ENCODE results near the gene TNRC18. TPM values are rescaled to one million over a fixed set of nuclear protein-coding genes. Genes with fewer than 3 reads are reported as not detected.

Gene TNRC18
- total and polyA plus RNA-seq, 4 donors = 33.4 to 117 (median 84.1) TPM

DNA sequence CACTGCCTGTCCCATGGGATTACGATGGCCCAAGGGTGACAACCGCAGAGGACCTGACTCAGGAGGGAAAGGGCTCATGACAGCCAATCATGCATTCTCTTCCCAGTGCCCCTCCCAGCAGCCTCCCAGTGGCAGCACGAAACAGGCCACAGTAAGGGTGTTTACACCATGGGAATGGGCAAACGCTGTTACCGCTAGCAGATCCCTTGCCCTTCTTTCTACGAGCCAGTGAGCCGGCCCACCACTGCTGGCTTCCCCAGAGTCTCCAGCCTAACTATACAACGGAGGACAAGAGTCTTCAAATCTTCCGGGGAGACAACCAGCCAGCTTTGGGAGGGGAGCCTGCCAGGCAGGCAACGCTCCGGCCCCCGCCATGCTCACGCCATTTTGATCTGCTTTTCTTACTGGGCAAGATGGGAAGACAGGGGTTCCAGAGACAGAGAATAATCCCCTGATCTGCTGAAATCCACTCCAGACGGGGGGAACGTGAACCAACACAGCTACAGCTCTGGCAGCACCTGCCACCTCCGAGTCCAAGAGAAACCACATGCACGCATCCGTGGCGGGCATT is 71.1 kb downstream of the TNRC18 start:
- H3K4me1 ChIP-seq (ENCODE audit: control insufficient read depth in 5 of 5, insufficient read depth in 5 of 5, low read length in 5 of 5) = peaks cover 0 to 3% (median 0%) of the 10 kb centered on the region in 5 donors
- 95 to 97% methylated on average over 19 of the region's 19 CpGs for WGBS, 2 donors
- ATAC-seq (ENCODE audit: insufficient read depth, low FRiP score) (no peak), DNase-seq (no peak)
- H3K36me3 ChIP-seq (ENCODE audit: control insufficient read depth in 4 of 4, insufficient read depth in 4 of 4, low read length in 4 of 4) = peaks cover 12 to 65% (median 31%) of the 10 kb centered on the region in 4 donors
- TF ChIP-seq, protein P1, sequence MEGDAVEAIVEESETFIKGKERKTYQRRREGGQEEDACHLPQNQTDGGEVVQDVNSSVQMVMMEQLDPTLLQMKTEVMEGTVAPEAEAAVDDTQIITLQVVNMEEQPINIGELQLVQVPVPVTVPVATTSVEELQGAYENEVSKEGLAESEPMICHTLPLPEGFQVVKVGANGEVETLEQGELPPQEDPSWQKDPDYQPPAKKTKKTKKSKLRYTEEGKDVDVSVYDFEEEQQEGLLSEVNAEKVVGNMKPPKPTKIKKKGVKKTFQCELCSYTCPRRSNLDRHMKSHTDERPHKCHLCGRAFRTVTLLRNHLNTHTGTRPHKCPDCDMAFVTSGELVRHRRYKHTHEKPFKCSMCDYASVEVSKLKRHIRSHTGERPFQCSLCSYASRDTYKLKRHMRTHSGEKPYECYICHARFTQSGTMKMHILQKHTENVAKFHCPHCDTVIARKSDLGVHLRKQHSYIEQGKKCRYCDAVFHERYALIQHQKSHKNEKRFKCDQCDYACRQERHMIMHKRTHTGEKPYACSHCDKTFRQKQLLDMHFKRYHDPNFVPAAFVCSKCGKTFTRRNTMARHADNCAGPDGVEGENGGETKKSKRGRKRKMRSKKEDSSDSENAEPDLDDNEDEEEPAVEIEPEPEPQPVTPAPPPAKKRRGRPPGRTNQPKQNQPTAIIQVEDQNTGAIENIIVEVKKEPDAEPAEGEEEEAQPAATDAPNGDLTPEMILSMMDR (IDR thresholded peaks at IDR 0.05; ENCODE audit: control extremely low read depth, extremely low read depth) = no peak
- no peak overlapping the region for H3K4me3 ChIP-seq
- no peaks in the 10 kb centered on the region for H3K9me3 ChIP-seq (ENCODE audit: control insufficient read depth in 4 of 4, insufficient read depth in 3 of 4, low read length in 3 of 4)
- no peak overlapping the region for H3K9ac ChIP-seq (ENCODE audit: insufficient read depth in 1 of 2, low read length in 2 of 2)
- no peaks in the 10 kb centered on the region for H3K27me3 ChIP-seq (ENCODE audit: control insufficient read depth in 3 of 3, insufficient read depth in 3 of 3, low read length in 2 of 3)
- no peak overlapping the region for H3K27ac ChIP-seq (ENCODE audit: low read depth in 1 of 2, low read length in 1 of 2)

DNA sequence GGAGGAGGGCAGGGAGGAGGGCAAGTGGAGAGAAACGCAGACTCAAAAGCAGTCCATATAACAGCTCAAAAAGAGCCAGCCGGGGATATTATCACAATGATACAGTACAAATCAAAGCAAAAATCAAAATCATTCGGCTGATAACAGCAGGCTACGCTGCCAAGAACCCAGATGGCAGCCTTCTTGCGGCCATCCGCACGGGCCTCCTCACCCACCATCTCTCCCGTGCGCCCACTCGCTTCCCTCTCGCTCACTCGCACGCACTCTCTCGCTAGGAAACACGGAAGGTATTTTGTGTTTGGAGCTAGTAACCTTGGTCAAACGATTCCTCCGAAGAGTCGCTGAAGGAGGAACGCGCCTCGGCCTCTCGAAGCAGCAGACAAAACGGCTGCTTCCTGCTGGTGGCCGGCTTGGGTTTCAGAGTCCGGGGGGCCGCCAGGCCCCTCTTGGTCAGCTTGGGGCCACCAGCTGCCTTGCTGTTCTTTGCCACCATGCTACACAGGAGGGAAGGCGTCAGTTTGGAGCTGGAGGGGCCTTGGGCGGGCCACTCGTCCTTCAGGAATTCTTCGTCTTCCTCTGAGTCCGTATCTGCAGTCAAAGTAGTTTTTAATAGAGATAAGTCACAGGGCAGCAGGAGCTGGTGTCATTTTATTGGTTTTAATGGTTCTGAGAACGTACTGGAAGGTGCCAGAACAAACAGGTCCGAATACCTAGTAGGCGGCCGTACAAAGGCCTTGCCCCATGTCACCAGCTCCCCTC is 71.9 kb downstream of the TNRC18 start:
- H3K4me1 ChIP-seq (ENCODE audit: control insufficient read depth in 5 of 5, insufficient read depth in 5 of 5, low read length in 5 of 5) = peaks cover 0 to 3% (median 0%) of the 10 kb centered on the region in 5 donors
- H3K4me3 ChIP-seq = no peak overlapping the region
- no peak overlapping the region for H3K27ac ChIP-seq (ENCODE audit: low read depth in 1 of 2, low read length in 1 of 2)
- no peaks in the 10 kb centered on the region for H3K27me3 ChIP-seq (ENCODE audit: control insufficient read depth in 3 of 3, insufficient read depth in 3 of 3, low read length in 2 of 3)
- ATAC-seq (ENCODE audit: insufficient read depth, low FRiP score) (no peak), DNase-seq (no peak)
- TF ChIP-seq, protein P1 (IDR thresholded peaks at IDR 0.05; ENCODE audit: control extremely low read depth, extremely low read depth) = no peak
- 94% methylated on average over 35 of the region's 35 CpGs for WGBS, 2 donors
- H3K36me3 ChIP-seq (ENCODE audit: control insufficient read depth in 4 of 4, insufficient read depth in 4 of 4, low read length in 4 of 4) = peaks cover 7 to 60% (median 29%) of the 10 kb centered on the region in 4 donors
- no peaks in the 10 kb centered on the region for H3K9me3 ChIP-seq (ENCODE audit: control insufficient read depth in 4 of 4, insufficient read depth in 3 of 4, low read length in 3 of 4)
- no peak overlapping the region for H3K9ac ChIP-seq (ENCODE audit: insufficient read depth in 1 of 2, low read length in 2 of 2)

DNA sequence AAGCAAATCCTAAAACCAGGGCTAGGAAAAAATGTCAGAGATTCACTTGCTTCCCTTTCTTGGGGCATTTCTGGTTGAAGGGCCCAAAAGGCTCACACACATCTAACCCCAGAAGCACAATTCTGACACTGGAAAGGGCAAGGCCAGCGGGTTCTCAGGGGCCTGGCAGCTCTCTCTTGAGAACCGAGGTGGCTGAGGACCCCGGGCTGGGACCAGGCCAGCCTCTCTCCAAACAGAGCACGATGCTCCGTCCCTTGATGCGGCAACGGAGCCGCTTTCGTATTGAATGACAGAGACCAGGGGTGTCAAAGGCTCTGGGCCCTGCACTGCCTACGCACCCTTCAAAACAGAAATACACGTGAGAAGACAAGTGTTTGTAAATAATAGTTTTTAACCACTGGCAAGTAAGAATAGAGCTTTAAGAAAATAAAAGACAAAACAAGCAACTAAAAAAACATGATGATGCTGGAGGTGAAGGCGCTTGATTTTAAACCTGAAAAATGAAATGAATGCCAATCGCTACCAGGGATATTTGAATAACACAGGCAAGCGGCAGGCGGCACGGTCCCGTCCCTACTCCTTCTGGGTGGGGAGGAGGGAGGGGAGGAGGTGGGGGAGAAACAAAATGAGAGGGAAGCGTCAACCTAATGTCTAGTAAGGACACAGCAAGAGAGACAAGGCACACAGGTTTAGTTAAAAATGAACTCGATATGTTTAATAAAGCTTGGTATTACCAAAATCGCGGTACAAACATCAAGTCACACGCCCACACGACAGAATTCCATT is 72.8 kb downstream of the TNRC18 start:
- 90 to 94% methylated on average over 23 of the region's 23 CpGs for WGBS, 2 donors
- H3K4me3 ChIP-seq = no peak overlapping the region
- no peaks in the 10 kb centered on the region for H3K9me3 ChIP-seq (ENCODE audit: control insufficient read depth in 4 of 4, insufficient read depth in 3 of 4, low read length in 3 of 4)
- H3K27ac ChIP-seq (ENCODE audit: low read depth in 1 of 2, low read length in 1 of 2) = no peak overlapping the region
- no peak for DNase-seq
- H3K4me1 ChIP-seq (ENCODE audit: control insufficient read depth in 5 of 5, insufficient read depth in 5 of 5, low read length in 5 of 5) = peaks cover 0 to 3% (median 0%) of the 10 kb centered on the region in 5 donors
- TF ChIP-seq, protein P1 (IDR thresholded peaks at IDR 0.05; ENCODE audit: control extremely low read depth, extremely low read depth) = no peak
- no peaks in the 10 kb centered on the region for H3K27me3 ChIP-seq (ENCODE audit: control insufficient read depth in 3 of 3, insufficient read depth in 3 of 3, low read length in 2 of 3)
- H3K36me3 ChIP-seq (ENCODE audit: control insufficient read depth in 4 of 4, insufficient read depth in 4 of 4, low read length in 4 of 4) = peaks cover 6 to 57% (median 26%) of the 10 kb centered on the region in 4 donors
- ATAC-seq (ENCODE audit: insufficient read depth, low FRiP score) = no peak
- no peak overlapping the region for H3K9ac ChIP-seq (ENCODE audit: insufficient read depth in 1 of 2, low read length in 2 of 2)

Measured in lung (tissue), 12 donors.